ENCODE measurements around the gene ATP4A. TPM values are rescaled to one million over a fixed set of nuclear protein-coding genes. Genes with fewer than 3 reads are reported as not detected.

Gene ATP4A
- total RNA-seq, 1 experiment from 2014 or later = not detected

- BruUV-seq (replicated peaks) = no TSS peak
- peaks cover 17% of the 10 kb centered on the region for H3K4me1 Mint-ChIP-seq (ENCODE audit: insufficient read depth, unreplicated experiment)
- ChIA-PET POLR2A (no interaction called here), CTCF (interaction anchor here (0.6 to 1.8 kb wide), 3 partner anchors 19 to 52 kb away, joined by 3 to 7 read pairs (median 3); no protein-coding TSS in a partner anchor)
- no peak for DNase-seq (ENCODE audit: unreplicated experiment)
- peaks cover 5% of the 10 kb centered on the region for H3K36me3 Mint-ChIP-seq (ENCODE audit: insufficient read depth, unreplicated experiment)
- no peak overlapping the region for H3K27ac Mint-ChIP-seq (ENCODE audit: low read depth, unreplicated experiment)
- TF ChIP-seq CTCF (IDR thresholded peaks at IDR 0.05; ENCODE audit: unreplicated experiment) = no peak
- peaks cover 24% of the 10 kb centered on the region for H3K27me3 Mint-ChIP-seq (ENCODE audit: insufficient read depth, unreplicated experiment)
- H3K9me3 Mint-ChIP-seq (ENCODE audit: unreplicated experiment) = no peaks in the 10 kb centered on the region
- intact Hi-C loops (cut with micrococcal nuclease) = no loop called here
- H3K4me3 Mint-ChIP-seq (ENCODE audit: unreplicated experiment) = no peak overlapping the region
Measured at GRCh38 chr19:35529241-35530218, 33.9 kb downstream of the ATP4A start.

- Mint-ChIP-seq H3K4me1 (ENCODE audit: insufficient read depth, unreplicated experiment) (peaks cover 17% of the 10 kb centered on the region), H3K4me3 (ENCODE audit: unreplicated experiment) (no peak within 1 kb of the TSS), H3K27me3 (ENCODE audit: insufficient read depth, unreplicated experiment) (peaks cover 24% of the 10 kb centered on the region), H3K27ac (ENCODE audit: low read depth, unreplicated experiment) (no peak within 1 kb of the TSS), H3K36me3 (ENCODE audit: insufficient read depth, unreplicated experiment) (peaks cover 5% of the 10 kb centered on the region), H3K9me3 (ENCODE audit: unreplicated experiment) (no peaks in the 10 kb centered on the region)
- ChIA-PET CTCF (interaction anchor here (0.6 to 1.8 kb wide), 2 partner anchors 20 to 269 kb away, joined by 5 to 7 read pairs; no protein-coding TSS in a partner anchor), POLR2A (no interaction called here)
- BruUV-seq (replicated peaks) = no TSS peak
- peak; percentile 89 for DNase-seq (ENCODE audit: unreplicated experiment)
- intact Hi-C loops (cut with micrococcal nuclease) = no loop called here
- TF ChIP-seq CTCF (IDR thresholded peaks at IDR 0.05; ENCODE audit: unreplicated experiment) = no peak
Measured at GRCh38 chr19:35528218-35529038, 35.0 kb downstream of the ATP4A start, which contains the start of gene SBSN. Gene SBSN, minus strand, starts transcription at chr19:35528311. Its CDS starts 30 bp downstream, at chr19:35528281.

GRCh38 chr19:35525873-35526272 lies 37.6 kb downstream of the ATP4A start:
- H3K27me3 Mint-ChIP-seq (ENCODE audit: insufficient read depth, unreplicated experiment) = peaks cover 2% of the 10 kb centered on the region
- no peak for TF ChIP-seq CTCF (IDR thresholded peaks at IDR 0.05; ENCODE audit: unreplicated experiment)
- H3K4me3 Mint-ChIP-seq (ENCODE audit: unreplicated experiment) = no peak overlapping the region
- CTCF ChIA-PET = interaction anchor here (1.0 kb wide), 1 partner anchor 16 kb away, joined by 6 read pairs; no protein-coding TSS in a partner anchor
- DNase-seq (ENCODE audit: unreplicated experiment) = no peak
- no peaks in the 10 kb centered on the region for H3K9me3 Mint-ChIP-seq (ENCODE audit: unreplicated experiment)
- POLR2A ChIA-PET = no interaction called here
- peaks cover 17% of the 10 kb centered on the region for H3K4me1 Mint-ChIP-seq (ENCODE audit: insufficient read depth, unreplicated experiment)
- H3K27ac Mint-ChIP-seq (ENCODE audit: low read depth, unreplicated experiment) = no peak overlapping the region
- intact Hi-C loops (cut with micrococcal nuclease) = no loop called here
- peaks cover 5% of the 10 kb centered on the region for H3K36me3 Mint-ChIP-seq (ENCODE audit: insufficient read depth, unreplicated experiment)
- BruUV-seq (replicated peaks) = no TSS peak
